Islet precursor cell (in vitro differentiated cells): ENCODE measurements around the gene EPS8L2.

Source experiments
- DNase-seq: peaks from one replicate; pipeline ENCODE4 v3.0.0-alpha.2; 2018

Gene EPS8L2

DNA sequence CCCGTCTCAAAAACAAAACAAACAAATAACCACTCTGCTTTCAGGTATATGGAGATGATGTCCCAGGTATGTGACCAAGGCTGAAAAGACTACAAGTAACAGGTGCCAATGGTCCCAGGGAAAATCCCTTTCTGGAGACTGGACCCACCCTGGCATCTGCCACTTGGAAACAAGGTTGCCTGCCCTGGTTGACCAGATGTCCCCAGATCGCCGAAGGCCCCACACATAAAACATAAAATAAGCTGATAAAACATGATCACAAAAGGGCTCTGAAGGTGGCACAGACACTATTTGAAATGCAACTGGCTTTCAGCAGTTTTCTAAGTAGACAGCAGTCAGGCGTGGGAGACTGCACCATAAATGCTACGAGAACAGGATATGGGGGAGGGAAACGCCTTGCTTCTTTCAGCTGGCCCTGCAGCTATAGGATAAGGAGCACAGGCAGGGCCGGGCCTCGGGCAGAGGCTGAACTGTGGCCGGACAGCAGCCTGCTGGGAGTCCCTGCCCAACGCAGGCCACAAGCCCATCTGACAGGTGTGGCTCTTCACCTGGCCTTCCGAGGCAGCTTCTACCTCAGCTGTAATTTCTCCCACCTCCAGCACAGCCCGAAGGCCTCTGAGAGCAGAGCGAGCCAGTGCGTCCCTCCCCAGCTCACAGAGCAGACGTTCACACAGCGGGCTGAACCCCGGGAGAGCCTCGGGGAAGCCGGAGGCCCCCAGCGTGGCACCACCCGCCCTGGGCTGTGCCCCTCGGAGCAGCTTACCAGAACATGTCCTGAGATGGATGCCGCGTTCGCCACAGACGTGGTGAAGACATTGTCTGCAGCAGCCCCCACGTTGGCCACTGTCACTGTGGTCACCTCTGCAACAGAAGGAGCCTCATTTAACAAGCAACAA, 15.0 kb upstream of the EPS8L2 start:
- DNase-seq = peak; percentile 69

DNA sequence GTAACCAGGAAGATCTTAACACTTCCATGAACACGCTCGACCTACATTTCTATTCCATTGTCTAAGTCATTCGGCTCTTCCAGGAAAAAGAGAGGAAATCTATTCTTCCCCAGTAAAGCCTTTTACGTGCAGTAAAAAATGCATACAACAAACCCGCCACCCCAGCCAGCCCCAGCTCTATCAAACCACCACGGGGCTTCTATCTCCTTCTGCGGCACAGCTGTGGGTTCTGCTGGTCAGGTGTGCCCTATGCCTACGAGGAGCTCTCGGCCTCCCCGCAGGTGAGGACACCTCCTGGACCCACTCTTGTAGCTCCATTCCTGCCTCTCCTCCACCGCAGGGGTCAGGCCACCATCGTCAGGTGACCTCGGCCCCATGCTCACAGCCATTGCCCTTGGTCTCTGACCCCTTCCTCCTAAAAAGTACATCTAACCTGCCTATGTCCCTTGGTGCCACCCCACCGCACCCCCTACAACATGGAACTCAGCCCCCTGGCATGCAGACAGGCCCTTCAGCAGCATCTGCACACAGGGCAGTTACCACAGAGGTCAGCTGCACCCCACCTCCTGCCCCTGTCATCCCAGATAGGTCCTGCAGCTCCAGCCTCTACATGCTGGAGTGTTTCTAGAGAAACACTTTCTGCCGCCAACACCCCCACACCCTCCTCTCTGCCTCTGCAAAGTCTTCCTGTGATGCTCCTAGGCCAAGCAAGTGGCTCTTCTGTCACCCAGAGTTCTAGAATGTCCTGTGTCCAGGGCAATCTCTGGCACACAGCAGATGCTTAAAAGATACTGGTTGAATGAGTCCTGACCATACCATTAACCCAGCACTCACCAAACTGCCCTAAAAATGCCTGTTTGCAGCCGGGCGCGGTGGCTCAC, 14.1 kb upstream of the EPS8L2 start:
- DNase-seq = no peak

- DNase-seq = no peak
These were observed 13.1 kb upstream of the EPS8L2 start for GRCh38 chr11:692824-693414.

DNA sequence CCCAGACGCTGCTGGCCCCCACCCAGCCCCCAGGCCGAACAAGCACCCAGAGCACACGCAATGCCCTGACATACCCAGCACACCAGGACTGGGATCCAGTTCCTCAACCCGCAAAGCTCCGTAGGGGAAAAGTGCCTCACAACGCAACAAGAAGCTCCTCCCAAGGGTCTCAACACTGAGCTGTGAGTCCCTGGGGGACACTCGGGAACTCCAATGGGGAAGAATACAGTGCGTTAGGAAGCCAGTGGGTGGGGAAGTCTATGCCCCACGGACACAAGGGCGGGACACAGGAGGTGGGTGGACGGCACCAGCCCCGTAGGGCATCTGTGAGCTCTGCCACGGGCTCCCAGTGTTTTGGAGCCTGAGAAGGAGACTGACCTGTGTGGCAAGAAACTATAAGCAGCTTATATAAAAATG, 12.6 kb upstream of the EPS8L2 start:
- no peak for DNase-seq

- no peak for DNase-seq
These were observed 12.0 kb upstream of the EPS8L2 start for GRCh38 chr11:693887-694562.

GRCh38 chr11:694563-695287, 11.3 kb upstream of the EPS8L2 start, which contains the start of gene DEAF1:
TSS of gene DEAF1 (minus strand) at chr11:695222. CDS start at chr11:695047, 175 bp downstream.
- DNase-seq = peak; percentile 98

GRCh38 chr11:695288-695537, 10.8 kb upstream of the EPS8L2 start:
- DNase-seq = no peak

DNA sequence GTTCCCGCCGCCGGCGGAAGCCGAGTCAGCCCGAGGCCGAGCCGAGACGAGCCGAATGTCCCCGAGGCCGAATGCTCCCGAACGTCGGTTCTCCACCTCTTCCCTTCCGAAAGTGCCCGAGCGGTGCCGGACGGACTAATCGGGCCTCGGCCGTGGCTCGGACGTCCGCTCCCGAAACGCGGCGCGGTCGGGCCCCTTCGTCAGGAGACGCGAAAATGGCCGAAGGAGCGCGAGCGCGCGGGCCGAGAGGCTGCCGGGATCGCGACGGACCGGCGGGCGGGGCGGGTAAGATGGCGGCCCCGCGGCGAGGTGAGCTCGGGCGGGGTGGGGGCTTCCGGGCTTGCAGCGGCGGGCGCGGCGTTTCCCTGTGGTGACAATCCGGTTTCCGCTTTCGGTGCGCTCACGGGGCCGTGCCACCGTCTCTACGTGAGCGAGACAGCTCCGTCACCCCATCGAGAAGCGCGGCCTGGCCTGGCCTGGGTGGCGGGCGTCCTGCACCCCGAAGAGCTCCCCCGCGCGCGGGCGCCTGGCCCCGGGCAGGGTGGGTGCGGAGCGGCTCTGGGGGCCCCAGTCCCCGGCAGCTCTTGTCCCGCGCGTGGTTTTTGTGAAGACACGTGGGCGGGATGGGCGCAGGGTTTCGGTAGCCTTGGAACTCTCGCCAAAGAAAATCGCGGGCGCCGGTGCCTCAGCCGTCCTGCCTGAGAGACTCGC, 10.3 kb upstream of the EPS8L2 start, which contains the start of gene TMEM80:
TMEM80 (plus strand) TSS at position 279 of the 711 bp plus-strand sequence; CDS start at position 291, 12 bp downstream.
- peak; percentile 99 for DNase-seq

GRCh38 chr11:696955-697491, 9.0 kb upstream of the EPS8L2 start:
- no peak for DNase-seq

DNA sequence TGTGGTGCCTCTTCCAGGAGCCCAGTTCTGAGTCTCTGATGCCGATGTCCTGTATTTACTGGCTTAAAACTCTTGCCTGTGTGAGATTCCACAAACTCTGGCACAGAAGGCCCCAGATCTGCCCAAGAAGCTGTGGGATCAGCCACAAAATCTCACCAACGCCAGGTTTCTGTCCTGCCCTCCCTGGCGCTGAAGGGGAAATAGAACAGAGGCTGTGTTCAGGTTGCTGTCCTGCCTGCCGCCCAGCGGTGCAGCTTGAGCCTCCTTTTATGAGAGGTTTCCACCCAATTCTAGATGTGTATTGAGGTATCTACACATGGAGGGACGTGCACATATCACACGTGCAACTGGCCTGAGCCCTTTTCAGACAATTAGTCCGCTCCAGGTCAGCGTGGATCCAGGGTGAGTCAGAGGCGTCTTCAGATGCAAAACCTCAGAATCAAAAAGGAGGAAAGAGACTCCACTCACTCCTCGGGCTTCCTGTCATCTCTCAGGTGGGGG, 8.2 kb upstream of the EPS8L2 start:
- peak; percentile 73 for DNase-seq

DNA sequence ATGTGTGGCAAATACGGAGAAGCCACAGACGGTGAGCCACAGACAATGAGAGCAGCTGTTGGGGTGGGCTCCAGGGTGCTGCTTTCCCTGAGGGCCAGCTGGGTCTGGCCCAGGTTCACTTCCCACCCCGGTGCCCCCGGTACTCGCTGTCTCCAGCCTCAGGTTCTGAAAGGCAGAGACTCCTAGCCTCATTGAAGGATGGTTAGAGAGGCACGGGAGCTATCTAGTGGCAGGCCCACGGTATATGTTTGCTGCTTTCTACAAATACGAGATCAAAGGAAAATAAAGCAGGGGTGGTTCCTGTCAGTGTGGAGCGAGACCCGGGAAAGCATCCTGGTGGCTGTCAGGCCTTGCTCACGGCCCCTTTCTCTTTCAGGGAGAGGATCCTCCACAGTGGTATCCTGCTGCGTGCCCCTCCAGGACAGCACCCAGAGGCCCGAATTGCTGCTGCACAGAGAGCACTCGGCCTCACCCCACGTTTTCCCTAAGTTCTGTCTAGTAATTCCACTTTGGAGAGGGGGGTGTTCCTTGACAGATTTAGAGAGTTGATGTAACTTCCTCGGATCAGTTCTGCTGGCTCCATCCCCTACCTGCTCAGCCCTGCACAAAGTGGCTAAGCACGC, 7.4 kb upstream of the EPS8L2 start:
- DNase-seq = no peak

DNA sequence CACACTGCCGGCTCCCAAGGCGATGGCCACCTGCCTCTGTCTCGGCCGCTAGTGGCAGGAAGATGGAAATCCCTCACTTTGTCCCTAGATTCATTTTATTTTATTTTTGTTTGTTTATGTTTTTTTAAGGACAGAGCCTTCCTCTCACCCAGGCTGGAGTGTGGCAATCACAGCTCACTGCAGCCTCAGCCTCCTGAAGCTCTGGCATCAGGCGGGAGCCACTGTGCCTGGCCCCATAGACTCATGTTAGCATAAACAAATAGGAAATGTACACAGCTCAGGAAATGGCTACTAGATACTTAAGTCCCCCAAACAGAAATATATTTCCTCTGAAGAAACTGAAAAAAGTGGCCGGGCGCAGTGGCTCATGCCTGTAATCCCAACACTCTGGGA, 6.9 kb upstream of the EPS8L2 start:
- no peak for DNase-seq

DNA sequence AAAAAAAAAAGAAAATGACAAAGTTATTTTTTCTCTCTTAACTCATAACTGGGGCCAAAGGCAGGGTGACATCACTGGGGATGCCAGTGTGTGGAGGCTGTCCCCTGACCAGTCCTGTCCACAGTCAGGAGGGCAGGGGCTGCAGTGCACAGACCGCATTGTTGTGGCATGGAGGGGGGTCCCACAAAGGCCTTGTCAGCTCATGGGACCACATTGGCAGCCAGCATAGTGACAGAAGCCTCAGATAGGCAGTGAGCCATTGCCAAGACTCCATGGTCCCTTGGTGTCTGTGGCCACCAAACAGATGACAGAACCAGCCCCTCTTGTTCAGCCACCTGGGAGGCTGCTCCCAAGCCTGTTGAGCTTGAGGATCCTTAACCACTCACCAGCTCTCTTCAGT, 6.3 kb upstream of the EPS8L2 start:
- no peak for DNase-seq

GRCh38 chr11:701741-702461, 4.1 kb upstream of the EPS8L2 start:
- DNase-seq = no peak

DNA sequence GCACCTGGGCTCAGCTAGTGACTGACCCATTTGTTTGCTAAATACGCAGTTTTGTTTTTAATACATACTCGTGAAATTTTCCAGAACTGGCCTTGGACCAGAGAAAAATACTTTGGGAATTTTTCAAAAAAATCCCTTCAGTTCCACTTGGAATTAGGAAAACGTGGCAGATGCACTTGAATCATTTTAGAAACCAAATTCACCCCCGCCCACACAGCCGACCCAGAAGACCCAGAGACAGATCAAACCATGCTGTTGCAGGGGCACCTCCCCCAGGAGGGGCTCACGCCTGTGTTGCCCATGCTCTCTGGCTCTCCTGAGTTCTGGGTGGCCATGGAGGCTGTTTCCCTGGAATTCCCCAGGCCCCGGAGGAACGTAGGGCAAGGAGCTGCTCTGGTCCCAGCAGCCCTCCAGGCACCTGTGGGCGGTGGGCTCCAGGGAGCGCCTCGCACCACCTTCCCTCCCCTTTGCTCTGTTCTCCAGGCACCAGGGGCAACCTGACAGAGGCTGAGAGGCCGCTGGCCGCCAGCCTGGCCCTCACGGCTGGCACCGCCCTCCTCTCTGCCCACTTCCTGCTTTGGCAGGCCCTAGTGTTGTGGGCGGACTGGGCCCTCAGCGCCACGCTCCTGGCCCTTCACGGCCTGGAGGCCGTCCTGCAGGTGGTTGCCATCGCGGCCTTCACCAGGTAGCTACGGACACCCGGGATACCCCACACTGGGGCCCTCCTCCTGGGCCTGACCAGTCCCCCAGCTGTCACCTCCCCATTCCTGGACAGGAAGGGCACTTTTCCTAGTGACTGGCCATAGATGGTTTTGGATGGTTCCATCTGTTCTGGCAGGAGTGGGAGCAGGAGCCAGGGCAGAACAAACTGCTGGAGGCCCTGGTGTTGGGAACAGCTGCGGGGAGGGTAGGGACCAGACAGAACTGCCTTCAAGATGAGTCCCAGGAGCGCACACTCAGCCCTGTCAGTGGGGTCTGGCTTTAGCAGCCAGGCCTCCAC, 3.3 kb upstream of the EPS8L2 start:
- DNase-seq = peak; percentile 53

- peak; percentile 45 for DNase-seq
These were observed 2.5 kb upstream of the EPS8L2 start for GRCh38 chr11:703506-703905.

DNA sequence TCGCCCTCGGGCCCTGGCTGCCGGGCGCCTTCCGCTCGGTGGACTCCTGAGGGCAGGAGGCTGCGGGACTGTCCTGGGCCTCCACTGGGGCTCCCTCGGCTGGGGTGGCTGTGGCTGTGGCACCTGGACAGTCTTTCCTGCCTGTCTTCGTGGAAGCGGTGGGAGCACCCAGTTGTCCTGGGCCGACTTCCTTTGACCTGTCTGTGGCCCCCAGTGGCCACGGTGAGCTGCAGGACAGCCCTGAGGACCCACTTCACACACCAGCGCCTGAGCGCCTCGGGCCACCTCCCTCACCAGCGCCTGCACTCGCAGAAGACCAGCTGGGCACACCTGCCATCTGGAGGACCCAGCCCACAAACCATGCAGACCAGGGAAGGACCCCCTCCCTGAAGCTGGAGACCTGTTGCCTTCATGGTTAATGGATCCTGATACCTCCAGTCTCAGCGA, 1.8 kb upstream of the EPS8L2 start:
- DNase-seq = peak; percentile 43
